NCI-H1694 treated with DMSO at 0.1 percent for 48 hours (cell line): ENCODE measurements around the gene ATP2A1.

ENCODE experiments used
- DNase-seq: peaks from one replicate; lab custom pipeline; 2025; lab: John Stamatoyannopoulos, UW

ATP2A1 gene

DNA sequence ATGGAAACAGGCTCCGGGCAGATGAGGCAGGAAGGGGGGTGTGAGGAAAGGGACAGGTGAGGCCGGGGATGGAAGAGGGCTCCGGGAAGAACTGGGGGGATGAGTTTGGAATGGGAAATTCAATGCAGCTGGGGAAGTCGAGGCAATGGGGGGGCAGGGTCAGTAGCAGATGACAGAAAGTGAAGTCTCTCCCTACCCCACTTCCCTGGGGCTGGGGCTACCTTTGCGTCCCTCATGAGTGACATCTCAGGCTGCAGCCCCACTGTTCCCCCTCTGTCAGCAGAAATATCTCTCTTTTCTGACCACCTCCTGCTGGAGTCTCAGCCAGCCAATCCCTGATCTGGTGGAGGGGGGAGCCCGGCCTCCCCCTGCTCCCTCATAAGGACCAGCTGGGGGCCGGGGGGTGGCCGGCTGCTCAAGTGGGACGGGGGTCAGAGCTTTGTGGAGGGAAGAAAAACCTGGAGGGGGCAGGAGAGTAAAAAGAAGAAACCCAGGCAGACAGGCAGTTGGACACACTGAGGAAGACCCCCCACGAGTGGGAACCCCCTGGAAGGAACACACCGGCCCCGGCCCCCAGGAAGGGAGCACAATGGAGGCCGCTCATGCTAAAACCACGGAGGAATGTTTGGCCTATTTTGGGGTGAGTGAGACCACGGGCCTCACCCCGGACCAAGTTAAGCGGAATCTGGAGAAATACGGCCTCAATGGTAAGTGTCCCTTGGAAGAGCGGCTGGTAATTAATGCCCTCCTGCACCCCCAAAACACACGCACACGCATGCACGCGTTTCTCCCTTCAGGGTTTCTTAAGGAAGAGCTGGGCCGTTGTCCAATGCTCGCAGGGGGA lies at the start of gene ATP2A1:
Gene ATP2A1, plus strand, starts transcription at position 406 of the 844 bp plus-strand sequence. Its CDS starts 184 bp downstream, at position 590.
- no peak for DNase-seq

DNA sequence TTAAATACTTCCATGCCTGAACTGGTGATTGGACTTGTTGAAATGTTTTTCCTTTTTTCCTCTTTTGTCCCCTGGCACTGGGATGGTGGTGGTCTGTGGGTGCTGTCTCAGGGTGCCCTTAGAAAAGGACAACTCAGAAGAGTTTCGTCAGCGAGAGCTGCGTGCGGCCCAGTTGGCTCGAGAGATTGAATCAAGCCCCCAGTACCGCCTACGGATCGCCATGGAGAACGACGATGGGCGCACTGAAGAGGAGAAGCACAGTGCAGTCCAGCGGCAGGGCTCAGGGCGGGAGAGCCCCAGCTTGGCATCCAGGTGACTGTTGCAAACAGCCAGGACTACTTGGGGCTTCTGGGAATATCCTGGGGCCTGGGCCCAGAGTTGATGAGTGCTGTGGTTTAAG lies 48.5 kb upstream of the ATP2A1 start:
- no peak for DNase-seq

DNA sequence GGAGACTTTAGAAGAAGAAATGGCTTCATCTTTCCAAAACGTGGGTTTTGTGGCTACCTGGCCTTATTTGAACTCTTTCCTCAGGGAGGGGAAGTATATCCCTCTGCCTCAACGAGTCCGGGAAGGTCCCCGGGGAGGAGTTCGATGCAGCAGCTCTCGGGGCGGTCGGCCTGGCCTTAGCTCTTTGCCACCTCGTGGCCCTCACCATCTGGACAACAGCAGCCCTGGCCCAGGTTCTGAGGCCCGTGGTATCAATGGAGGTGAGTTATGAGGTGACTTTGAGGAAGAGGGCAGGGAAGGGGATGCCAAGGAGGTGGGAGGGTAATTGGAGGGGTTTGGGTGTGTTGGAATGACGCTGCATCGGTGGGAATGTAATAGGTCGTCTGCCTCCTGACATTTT lies 47.8 kb upstream of the ATP2A1 start:
- no peak for DNase-seq

DNA sequence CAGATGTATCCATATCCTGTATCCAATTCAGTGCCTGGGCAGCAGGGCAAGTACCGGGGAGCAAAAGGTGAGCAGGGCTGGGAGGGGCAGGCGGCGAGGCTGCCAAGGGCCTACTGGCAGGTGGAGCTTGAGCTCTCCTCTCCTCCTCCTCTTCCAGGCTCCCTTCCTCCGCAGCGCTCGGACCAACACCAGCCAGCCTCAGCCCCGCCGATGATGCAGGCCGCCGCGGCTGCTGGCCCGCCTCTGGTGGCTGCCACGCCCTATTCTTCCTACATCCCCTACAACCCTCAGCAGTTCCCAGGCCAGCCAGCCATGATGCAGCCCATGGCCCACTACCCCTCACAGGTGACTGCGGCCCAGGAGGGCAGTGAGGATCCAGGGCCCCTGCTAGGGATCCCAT lies 43.9 kb upstream of the ATP2A1 start:
- no peak for DNase-seq

DNA sequence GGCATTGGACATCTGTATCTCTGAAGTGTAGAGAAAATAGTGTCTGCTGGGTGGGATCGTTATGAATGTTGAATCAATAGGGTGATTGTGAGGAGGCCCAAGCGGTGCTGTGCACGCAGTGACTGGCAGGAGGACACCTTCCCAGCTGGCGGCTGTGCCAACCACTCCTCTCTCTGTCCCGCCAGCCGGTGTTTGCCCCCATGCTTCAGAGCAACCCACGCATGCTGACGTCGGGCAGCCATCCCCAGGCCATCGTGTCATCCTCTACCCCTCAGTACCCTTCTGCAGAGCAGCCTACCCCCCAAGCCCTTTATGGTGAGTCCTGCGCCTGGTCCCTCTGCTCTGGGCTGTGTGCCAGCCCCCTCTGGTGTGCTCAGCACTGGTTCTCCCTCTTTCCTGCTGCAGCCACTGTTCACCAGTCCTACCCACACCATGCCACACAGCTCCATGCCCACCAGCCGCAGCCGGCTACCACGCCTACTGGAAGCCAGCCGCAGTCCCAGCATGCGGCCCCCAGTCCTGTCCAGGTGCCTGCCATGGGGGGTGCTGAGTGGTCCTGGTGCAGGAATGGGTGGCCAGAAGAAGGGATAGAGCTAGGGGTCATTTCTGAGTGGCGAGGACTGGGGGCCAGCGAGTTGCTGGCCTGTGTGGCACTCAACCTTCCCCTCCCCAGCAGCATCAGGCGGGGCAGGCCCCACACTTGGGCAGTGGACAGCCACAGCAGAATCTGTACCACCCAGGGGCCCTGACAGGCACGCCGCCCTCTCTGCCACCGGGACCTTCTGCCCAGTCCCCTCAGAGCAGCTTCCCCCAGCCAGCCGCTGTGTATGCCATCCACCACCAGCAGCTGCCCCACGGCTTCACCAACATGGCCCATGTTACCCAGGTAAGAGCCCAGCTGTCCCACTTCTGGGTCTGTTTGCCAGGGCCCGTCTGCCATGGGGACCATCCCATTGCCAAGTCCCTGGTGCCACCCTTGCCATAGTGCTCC lies 43.1 kb upstream of the ATP2A1 start:
- DNase-seq = no peak

DNA sequence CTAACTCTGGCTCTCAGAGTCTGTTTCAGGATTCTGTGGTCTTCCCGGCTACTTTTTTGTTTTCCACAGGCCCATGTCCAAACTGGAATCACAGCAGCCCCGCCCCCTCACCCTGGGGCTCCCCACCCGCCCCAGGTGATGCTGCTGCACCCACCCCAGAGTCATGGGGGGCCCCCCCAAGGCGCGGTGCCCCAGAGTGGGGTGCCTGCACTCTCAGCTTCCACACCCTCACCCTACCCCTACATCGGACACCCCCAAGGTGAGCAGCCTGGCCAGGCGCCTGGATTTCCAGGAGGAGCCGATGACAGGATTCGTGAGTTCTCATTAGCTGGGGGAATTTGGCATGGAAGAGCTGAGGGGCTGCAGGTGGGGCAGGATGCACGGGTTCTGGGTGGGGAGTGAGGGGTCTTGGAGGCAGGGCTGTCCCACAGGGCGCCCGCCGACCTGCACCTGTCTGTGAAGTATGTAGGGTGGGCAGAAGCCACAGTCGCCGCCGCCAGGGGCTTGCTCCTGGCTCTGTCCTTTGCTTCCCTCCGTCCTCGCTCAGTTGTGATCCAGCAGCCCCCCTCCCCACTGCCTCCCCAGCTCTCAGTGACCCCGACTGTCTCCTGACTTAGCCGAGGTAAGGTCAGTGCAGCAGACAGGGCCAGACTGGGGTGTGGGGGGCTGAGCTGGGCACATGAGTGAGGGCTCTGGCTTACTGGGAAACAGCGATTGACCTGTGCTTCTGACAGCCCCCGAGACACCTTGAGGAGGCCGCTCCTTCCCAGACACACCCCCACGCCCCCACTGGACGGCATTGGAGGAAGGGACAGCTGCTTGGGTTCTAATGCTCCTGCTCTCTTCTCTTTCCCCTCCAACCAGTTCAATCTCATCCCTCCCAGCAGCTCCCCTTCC lies 42.2 kb upstream of the ATP2A1 start:
- DNase-seq = no peak

DNA sequence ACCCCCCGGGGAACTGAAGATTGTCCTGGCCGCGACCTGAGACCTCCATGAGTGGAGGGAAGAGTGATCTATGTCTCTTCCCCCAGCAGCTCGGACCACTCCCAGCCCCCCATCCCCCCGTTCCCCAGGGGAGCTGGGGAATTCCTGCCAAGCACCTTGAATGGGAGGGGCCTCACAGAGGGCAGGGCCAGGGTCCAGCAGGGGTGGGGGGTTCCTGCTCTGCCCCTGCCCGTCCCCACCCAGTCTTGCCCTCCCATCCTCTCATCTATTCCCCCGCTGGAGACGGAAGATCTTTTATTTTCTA lies 41.6 kb upstream of the ATP2A1 start:
- no peak for DNase-seq

DNA sequence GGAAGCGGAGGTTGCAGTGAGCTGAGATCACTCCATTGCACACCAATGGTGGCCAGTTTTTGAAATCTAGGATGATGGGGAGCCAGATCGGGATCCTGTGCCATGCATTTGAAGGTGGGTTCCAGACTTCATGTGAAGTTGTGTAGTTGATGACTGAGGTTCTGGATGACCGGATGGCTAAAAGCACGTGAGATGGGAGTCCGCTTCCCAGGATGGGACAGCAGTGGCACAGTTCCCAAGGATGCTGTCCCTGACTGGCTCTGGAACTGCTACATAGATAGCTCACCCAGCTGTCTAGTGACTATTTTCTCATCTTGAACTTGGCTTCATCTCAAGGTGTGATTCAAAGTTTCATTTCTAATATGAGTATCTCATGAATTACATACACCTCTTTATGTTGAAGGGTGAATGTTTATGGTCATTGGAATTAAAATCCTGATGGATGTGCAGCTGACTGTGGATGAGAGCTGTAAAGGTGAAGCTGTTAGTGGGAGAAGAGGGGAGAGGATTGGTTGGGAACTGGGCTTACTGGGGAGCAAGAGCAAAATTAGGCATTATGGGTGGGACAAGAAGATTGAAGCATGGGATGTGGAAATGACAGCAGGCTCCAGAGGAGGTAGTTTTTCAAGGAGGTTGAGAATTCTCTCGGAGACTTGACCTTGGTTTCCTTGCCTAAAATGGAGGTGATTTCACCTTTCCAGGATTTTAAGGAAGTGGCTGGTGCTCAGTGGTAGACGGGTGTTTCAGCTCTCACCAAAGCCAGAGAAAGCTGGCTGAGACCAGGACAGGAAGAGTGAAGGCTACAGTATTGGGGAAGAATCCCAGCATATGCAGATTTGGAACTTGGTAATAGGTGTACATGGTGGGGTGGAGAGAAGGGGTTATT lies 40.4 kb upstream of the ATP2A1 start:
- no peak for DNase-seq

DNA sequence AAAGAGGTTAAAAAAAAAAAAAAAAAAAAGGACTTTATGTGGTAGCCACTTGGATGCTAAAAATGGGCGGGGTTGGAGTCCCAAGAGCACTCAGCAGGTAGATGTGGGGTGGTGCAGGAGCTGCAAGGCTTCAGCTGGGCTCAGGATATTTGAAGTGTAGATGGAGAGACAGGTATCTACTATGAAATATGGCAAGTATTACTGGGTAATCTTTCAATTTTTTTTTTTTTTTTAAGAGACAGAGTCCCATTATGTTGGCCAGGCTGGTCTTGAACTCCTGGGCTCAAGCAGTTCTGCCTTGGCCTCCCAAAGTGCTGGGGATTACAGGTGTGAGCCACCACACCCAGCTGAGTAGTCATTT lies 39.8 kb upstream of the ATP2A1 start:
- no peak for DNase-seq

DNA sequence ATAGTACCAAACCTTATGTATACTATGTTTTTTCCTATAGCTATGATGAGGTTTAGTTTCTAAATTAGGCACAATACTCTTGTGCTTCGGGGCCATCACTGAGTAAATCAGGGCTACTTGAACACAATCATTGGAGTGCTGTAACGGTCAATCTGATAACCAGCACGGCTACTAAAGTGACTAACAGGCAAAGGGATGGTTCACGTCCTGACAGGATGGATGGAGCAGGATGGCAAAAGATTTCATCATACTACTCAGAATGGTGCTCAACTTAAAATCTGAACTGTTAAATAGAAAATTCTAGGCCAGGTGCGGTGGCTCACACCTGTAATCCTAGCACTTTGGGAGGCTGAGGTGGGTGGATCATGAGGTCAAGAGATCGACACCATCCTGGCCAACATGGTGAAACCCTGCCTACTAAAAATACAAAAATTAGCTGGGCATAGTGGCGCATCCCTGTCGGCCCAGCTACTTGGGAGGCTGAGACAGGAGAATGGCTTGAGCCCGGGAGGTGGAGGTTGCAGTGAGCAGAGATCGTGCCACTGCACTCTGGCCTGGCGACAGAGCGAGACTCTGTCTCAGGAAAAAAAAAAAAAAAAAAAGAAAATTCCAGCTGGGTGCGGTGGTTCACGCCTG lies 39.2 kb upstream of the ATP2A1 start:
- no peak for DNase-seq

DNA sequence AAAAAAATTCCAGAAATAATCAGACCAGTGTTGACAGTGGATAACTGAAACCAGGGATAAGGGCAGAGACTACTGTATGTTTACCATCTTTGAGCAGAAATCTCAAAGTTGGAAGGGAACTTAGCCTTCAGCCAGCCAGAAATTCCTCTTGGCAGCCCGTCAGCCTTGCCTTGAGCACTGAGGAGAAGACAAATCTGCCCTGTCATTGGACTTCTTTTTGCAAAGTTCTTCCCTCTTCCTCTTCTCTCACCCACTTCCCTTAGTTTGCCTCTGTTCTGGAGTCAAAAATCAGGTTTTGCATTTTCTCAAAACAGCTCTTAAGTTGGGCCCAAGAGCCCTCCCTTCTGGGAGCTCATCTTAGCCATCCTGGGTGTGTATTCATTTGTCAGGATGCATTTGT lies 38.4 kb upstream of the ATP2A1 start:
- DNase-seq = no peak

DNA sequence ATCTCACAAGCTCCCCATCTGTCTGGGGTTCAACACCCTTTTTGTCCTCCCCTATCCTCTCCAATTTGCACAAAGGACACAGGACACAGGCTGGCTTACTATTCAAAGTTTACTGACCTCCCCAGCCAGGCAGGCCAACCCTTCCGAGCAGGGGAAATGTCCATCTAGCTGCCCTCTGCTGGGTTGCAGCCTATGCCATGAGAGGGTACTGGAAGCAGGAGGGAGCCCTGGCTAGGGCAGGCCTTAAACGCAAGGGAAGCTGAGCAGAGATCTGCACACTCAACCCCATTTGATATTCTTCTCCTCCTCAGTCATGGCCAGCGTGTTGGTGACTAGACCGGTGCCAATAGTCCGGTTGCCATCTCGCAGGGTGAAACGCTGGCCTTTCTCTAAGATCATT lies 35.6 kb upstream of the ATP2A1 start:
- DNase-seq = no peak

DNA sequence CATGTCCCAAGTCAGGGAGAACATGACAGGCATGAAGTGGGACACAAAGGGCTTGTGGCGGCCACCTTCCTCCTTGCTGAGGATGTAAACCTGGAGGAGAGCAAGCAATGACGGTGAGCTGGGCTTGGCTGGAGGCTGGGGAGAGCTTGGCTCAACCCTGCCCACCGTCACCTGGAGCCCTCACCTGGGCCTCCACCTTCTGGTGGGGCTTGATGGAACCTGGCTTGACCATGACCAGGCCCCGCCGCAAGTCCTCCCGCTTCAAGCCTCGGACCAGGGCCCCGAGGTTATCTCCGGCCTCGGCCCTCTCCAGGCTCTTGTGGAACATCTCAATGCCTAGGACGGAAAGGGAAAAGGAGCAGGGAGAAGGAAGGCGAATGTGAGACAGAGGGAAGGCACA lies 34.5 kb upstream of the ATP2A1 start:
- no peak for DNase-seq

DNA sequence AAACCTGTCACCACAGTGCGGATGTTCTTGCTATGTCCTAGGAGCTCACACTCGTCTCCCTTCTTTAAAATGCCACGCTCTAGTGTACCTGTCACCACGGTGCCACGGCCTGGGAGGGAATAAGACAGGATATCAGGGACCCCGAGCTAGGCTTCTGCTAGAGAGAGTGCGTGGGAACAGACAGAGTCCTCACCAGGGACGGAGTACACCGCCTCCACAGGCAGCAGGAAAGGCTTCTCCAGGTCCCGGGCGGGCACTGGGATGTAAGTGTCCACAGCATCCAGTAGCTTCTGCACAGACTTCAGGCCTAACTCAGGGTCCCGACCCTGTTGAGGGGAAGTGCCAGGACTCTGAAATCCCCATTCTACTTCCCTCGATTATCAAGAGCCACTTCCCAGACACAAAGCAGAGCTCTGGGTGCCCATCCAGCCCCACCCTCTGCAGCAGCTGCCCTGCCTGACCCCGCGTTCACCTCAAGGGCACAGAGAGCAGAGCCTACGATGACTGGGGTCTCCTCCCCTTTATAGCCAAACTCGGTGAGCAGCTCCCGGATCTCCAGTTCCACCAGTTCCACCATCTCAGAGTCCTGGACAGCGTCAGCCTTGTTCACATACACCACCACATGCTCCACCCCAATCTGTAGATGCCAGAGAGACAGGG lies 33.9 kb upstream of the ATP2A1 start:
- DNase-seq = no peak

DNA sequence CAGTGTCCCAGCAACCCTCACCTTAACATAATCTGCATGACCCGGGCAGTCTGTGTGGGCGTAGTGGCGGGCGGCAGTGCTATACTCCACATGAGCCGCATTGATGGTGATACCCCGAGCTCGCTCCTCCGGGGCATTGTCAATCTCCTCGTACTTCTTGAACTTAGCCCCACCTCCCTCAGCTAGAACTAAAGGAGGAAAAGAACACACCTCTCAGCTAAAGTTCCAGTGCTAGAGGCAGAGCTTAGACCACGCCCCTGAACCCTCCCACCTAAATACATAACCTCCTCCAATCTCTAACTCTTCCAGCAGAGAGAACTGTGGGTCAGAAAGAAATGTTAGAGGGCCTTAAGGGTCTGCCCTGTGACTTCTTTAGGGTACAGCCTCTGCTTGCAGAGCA lies 33.0 kb upstream of the ATP2A1 start:
- DNase-seq = no peak

DNA sequence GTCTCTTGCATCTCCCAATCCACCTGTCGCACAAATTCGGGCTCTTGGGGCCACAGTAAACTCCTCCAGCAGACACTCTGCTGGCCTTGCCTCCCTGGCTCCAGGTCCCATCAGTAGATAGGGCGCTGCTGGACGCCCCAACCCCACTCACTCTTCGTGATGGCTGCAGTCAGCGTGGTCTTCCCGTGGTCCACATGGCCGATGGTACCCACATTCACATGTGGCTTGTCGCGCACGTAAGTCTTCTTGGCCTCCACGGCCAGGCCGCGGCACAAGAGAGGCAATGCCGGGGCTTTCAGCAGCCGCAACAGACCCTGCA lies 32.6 kb upstream of the ATP2A1 start:
- no peak for DNase-seq

DNA sequence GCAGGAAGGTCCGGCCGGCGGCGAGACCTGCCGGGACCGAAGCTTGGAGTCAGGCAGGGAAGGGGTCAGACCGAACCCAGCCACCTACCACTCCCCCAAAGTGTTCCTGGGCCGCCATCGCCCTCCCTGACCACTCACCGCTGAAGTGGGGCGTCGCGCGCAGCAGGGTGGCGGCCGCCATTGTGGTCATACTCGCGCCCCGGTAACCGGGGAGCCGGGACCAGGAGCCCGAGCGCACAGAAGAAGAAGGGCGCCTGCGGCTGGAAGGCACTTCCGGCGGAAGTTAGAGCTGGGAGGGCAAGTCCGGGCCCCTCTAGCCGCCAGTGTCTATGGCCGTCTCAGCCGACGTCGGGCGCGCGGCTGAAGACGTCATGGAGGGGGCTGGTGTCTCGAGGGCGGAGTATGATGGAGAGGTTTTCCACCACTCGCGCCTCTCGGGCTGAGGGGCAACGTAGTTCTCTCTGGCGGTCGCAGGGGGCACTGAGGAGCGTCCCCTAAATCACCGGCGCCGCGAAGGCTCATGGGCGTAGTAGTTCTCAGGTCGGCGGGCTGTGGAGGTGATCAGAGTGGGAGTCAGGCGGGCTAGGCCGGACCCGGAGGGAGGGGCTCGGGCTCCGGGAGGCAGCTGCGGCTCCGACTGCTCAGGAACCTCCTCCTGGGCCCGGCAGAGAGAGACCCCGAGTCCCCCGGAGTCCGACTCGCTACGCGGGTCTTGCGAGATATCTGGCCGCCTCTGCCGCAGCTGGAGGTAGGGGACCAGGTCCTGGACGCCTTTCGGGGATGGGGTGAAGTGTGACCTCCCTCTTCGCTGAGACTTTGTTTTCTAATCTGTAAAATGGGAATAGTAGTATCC lies 32.0 kb upstream of the ATP2A1 start, which contains the start of gene TUFM:
Gene TUFM, minus strand, starts transcription at position 269 of the 853 bp plus-strand sequence. Its CDS starts 79 bp downstream, at position 190.
- peak; percentile 94 for DNase-seq

DNA sequence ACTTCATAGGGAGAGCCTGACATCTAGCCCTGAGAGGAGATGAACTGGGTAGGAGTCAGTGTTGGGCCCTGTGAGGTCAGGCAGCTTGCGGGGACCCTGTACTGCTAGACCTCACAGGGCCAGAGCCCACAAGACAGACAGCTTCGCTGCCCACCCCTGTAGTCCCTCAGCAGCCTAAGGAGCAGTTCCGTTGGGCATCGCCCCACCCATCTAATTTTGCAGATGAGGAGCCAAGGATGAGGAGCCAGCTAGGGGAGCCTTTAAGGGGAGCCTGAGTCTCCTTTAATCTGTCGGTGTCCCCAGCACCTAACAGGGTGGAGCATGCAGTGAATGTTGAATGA lies 31.4 kb upstream of the ATP2A1 start:
- DNase-seq = no peak

DNA sequence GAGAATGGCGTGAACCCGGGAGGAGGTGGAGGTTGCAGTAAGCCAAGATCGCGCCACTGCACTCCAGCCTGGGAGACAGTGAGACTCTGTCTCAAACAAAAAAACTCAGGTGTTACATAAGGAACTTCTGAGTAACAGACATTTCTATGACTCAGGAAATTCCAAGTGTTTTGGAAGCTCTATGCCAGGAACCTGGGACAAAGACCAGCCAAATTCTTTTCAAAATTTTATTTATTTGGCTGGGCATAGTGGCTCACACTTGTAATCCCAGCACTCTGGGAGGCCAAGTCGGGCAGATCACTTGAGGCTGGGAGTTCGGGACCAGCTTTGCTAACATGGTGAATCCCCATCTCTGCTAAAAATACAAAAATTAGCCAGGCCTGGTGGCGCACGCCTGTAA lies 19.9 kb upstream of the ATP2A1 start:
- no peak for DNase-seq
